AG04449 (cell line): Measurements from ENCODE around the gene ARHGAP31.

Experiments used
- CTCF ChIA-PET: fragments of 350-600 bp; formaldehyde crosslinking; extraction: SDS; loops from one replicate; lab custom pipeline; 2021; ENCODE audit warnings: antibody characterized with exemption; lab: Yijun Ruan, JAX
- POLR2A ChIA-PET: fragments of 400-600, 350-600 bp; formaldehyde crosslinking; extraction: SDS; loops from one replicate; lab custom pipeline; 2020; ENCODE audit warnings: antibody characterized with exemption, inconsistent platforms; lab: Yijun Ruan, JAX
- DNase-seq: peaks from one replicate; pipeline ENCODE4 v3.0.0-alpha.2; 2010; ENCODE audit warnings: low read depth, low spot score
- H3K4me3 ChIP-seq: 2 replicates; pipeline ENCODE4 v1.5.1; 2011; ENCODE audit warnings: low read depth, mild to moderate bottlenecking, control low read depth, low read length
- TF ChIP-seq, protein P1 (sequence below): IDR thresholded peaks from one replicate; pipeline ENCODE4 v1.5.1; 2011; ENCODE audit warnings: mild to moderate bottlenecking, moderate library complexity, low read length, control low read depth, inconsistent platforms; ENCODE audit not compliant: insufficient read depth; ENCODE audit errors: missing control alignments

ARHGAP31 gene

DNA sequence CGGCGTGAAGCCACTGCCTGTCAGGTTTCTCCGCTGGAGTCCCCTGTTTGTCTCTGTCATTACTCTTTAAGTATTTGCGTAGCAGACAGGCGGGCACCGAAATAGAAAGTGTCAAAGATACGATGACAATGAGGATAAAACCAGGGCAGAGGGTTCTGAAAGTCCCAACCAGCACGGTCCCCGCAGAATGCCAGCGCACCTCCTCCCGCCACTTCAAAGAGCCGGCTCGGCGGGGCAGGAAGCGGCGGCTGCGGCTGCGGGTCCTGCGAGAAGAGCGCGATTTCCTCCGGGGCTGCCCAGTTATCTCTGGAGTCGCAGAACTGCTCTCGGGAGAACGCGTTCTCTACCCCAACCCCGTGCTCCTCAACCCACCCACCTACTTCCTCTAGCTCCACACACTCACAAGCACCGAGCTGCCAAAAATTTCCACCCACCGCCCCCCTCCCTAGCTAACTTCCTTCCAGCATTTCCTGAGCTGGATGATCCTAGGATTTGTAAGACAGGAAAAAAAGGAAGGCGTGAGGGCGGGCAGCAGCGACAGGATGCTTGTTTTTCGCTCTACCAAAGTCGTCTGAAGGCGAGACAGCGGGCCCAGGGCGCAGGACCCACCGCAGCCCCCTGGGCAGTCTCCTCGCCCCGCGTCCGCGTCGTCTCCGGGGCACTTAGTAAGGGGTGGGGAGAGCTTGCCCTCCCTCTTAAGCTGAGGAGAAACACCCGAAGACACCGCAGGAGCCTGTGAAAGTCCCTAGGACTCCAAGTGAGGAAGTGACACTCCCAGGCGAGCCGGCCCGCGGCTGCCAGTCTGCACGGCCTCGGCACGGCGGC lies at the start of gene ARHGAP31:
Gene ARHGAP31, plus strand, starts transcription at position 513 of the 825 bp plus-strand sequence. CDS start 522 bp downstream, outside the sequence.
- CTCF ChIA-PET, result interaction anchor here (0.7 to 4.3 kb wide), 6 partner anchors 10 to 60 kb away, joined by 3 to 22 read pairs (median 4); no protein-coding TSS in a partner anchor

GRCh38 chr3:119245778-119246177 lies 48.4 kb upstream of the ARHGAP31 start:
- ChIA-PET POLR2A (no interaction called here), CTCF (interaction anchor here (0.6 to 7.0 kb wide), 7 partner anchors 9 to 107 kb away, joined by 3 to 173 read pairs (median 3); partner anchors contain the start of gene TEX55)
- no peak for DNase-seq
- H3K4me3 ChIP-seq, result no peak overlapping the region
- TF ChIP-seq, protein P1, sequence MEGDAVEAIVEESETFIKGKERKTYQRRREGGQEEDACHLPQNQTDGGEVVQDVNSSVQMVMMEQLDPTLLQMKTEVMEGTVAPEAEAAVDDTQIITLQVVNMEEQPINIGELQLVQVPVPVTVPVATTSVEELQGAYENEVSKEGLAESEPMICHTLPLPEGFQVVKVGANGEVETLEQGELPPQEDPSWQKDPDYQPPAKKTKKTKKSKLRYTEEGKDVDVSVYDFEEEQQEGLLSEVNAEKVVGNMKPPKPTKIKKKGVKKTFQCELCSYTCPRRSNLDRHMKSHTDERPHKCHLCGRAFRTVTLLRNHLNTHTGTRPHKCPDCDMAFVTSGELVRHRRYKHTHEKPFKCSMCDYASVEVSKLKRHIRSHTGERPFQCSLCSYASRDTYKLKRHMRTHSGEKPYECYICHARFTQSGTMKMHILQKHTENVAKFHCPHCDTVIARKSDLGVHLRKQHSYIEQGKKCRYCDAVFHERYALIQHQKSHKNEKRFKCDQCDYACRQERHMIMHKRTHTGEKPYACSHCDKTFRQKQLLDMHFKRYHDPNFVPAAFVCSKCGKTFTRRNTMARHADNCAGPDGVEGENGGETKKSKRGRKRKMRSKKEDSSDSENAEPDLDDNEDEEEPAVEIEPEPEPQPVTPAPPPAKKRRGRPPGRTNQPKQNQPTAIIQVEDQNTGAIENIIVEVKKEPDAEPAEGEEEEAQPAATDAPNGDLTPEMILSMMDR, result no peak

More for the DNA sequence above, at the start of gene ARHGAP31:
- no peak for DNase-seq
- POLR2A ChIA-PET, result interaction anchor here (0.6 to 2.9 kb wide), 6 partner anchors 10 to 102 kb away, joined by 3 to 19 read pairs (median 5); no protein-coding TSS in a partner anchor
- TF ChIP-seq, protein P1, result no peak
- peak within 1 kb of the TSS; percentile 89 for H3K4me3 ChIP-seq

- CTCF ChIA-PET, result no interaction called here
- POLR2A ChIA-PET, result no interaction called here
- TF ChIP-seq, protein P1, result no peak
Measured at GRCh38 chr3:119255214-119255613, 39.0 kb upstream of the ARHGAP31 start.

DNA sequence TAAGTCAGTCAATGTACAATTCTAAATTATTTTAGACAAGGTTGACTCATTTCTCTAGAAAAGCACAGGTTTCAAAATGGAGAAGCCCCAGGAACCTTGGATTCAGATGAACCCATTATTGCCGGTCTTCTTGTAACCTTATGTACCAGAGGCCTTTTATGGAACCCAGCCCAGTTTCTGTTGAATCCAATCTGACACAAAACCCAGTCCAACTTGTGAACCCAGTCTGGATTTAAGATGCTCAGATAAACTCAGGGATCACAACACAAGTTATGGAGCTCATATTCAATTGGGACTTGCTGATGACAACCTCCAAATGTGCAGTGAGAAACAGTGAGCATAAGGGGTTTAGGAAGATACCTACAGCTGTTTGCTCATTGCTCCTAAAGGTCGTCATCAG lies 37.1 kb upstream of the ARHGAP31 start:
- DNase-seq, result no peak
- ChIA-PET CTCF (interaction anchor here (1.1 to 3.0 kb wide), 4 partner anchors 12 to 96 kb away, joined by 4 to 17 read pairs (median 9); partner anchors contain the start of gene B4GALT4), POLR2A (interaction anchor here (0.6 kb wide), 1 partner anchor 37 kb away, joined by 3 read pairs; the partner anchor contains the start of gene ARHGAP31)
- TF ChIP-seq, protein P1, result no peak
- H3K4me3 ChIP-seq, result no peak overlapping the region

More at GRCh38 chr3:119255214-119255613, 39.0 kb upstream of the ARHGAP31 start:
- no peak overlapping the region for H3K4me3 ChIP-seq
- DNase-seq, result no peak

- CTCF ChIA-PET, result interaction anchor here (0.7 to 3.0 kb wide), 6 partner anchors 12 to 373 kb away, joined by 4 to 17 read pairs (median 5); partner anchors contain the start of gene B4GALT4
- no peak for DNase-seq
- no peak overlapping the region for H3K4me3 ChIP-seq
- POLR2A ChIA-PET, result interaction anchor here (0.8 kb wide), 1 partner anchor 17 kb away, joined by 4 read pairs; the partner anchor contains the start of gene B4GALT4
- TF ChIP-seq, protein P1, result no peak
Measured at GRCh38 chr3:119257654-119258410, 36.4 kb upstream of the ARHGAP31 start.
